ENCODE results near the gene CERS6. TPM values are rescaled to one million over a fixed set of nuclear protein-coding genes. Genes with fewer than 3 reads are reported as not detected.

The CERS6 gene
- total RNA-seq, 1 experiment from 2014 or later: 17.3 TPM

DNA sequence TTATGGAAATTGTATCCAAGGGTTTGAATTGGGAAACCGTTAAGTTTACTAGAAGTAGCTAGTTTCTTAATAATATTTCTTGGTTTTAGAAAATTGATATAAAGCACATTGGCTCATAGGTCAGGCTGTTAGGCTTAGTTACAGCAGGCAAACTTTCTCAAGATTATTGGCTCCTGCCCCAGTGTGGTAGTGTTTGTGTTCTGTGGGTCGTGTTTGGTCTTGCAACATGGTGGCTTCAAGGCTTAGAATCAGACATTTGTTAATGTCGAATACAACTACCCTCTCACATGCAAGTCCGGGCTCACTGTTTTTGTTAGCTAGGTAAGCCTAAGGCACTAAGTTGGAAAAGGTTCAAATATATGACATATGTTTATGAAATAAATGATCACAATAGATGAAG is 19.6 kb downstream of the CERS6 start:
- Mint-ChIP-seq H3K27ac (no peak overlapping the region), H3K27me3 (ENCODE audit: low read depth) (peaks cover 15% of the 10 kb centered on the region), H3K36me3 (no peaks in the 10 kb centered on the region), H3K9me3 (no peaks in the 10 kb centered on the region), H3K4me1 (peaks cover 47% of the 10 kb centered on the region), H3K4me3 (no peak overlapping the region)
- TF ChIP-seq ZNF232 (CRISPR knock-in tag; IDR thresholded peaks at IDR 0.05): no peak
- TF ChIP-seq NR3C1 (CRISPR knock-in tag; conservative IDR thresholded peaks at IDR 0.05; ENCODE audit: low read depth): no peak
- TF ChIP-seq ESRRA (CRISPR knock-in tag; IDR thresholded peaks at IDR 0.05; ENCODE audit: borderline replicate concordance): no peak
- no peak for TF ChIP-seq NR1H2 (CRISPR knock-in tag; IDR thresholded peaks at IDR 0.05)
- TF ChIP-seq ATF1 (CRISPR knock-in tag; IDR thresholded peaks at IDR 0.05): no peak
- no peak for TF ChIP-seq RORB (CRISPR knock-in tag; IDR thresholded peaks at IDR 0.05)
- TF ChIP-seq ZNF317 (CRISPR knock-in tag; IDR thresholded peaks at IDR 0.05; ENCODE audit: borderline replicate concordance, low read depth): no peak
- TF ChIP-seq, protein P1, sequence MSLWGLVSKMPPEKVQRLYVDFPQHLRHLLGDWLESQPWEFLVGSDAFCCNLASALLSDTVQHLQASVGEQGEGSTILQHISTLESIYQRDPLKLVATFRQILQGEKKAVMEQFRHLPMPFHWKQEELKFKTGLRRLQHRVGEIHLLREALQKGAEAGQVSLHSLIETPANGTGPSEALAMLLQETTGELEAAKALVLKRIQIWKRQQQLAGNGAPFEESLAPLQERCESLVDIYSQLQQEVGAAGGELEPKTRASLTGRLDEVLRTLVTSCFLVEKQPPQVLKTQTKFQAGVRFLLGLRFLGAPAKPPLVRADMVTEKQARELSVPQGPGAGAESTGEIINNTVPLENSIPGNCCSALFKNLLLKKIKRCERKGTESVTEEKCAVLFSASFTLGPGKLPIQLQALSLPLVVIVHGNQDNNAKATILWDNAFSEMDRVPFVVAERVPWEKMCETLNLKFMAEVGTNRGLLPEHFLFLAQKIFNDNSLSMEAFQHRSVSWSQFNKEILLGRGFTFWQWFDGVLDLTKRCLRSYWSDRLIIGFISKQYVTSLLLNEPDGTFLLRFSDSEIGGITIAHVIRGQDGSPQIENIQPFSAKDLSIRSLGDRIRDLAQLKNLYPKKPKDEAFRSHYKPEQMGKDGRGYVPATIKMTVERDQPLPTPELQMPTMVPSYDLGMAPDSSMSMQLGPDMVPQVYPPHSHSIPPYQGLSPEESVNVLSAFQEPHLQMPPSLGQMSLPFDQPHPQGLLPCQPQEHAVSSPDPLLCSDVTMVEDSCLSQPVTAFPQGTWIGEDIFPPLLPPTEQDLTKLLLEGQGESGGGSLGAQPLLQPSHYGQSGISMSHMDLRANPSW (CRISPR knock-in tag; conservative IDR thresholded peaks at IDR 0.05; ENCODE audit: low read depth): no peak
- TF ChIP-seq, protein P2, sequence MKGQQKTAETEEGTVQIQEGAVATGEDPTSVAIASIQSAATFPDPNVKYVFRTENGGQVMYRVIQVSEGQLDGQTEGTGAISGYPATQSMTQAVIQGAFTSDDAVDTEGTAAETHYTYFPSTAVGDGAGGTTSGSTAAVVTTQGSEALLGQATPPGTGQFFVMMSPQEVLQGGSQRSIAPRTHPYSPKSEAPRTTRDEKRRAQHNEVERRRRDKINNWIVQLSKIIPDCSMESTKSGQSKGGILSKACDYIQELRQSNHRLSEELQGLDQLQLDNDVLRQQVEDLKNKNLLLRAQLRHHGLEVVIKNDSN (CRISPR knock-in tag; IDR thresholded peaks at IDR 0.05): no peak
- TF ChIP-seq IRF2 (CRISPR knock-in tag; IDR thresholded peaks at IDR 0.05; ENCODE audit: borderline replicate concordance, low read depth): no peak
- no peak for TF ChIP-seq CDX4 (CRISPR knock-in tag; IDR thresholded peaks at IDR 0.05; ENCODE audit: borderline replicate concordance)
- TF ChIP-seq, protein P3, sequence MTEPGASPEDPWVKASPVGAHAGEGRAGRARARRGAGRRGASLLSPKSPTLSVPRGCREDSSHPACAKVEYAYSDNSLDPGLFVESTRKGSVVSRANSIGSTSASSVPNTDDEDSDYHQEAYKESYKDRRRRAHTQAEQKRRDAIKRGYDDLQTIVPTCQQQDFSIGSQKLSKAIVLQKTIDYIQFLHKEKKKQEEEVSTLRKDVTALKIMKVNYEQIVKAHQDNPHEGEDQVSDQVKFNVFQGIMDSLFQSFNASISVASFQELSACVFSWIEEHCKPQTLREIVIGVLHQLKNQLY (CRISPR knock-in tag; IDR thresholded peaks at IDR 0.05): no peak
- no peak for ATAC-seq
- POLR2A ChIA-PET: no interaction called here
- no peak for DNase-seq (ENCODE audit: low spot score)
- CTCF ChIA-PET: no interaction called here

GRCh38 chr2:168478206-168478605 is 22.1 kb downstream of the CERS6 start:
- DNase-seq (ENCODE audit: low spot score) (no peak), ATAC-seq (peak; percentile 71)
- POLR2A ChIA-PET: no interaction called here
- no peak overlapping the region for H3K4me3 Mint-ChIP-seq
- H3K9me3 Mint-ChIP-seq: no peaks in the 10 kb centered on the region
- H3K27ac Mint-ChIP-seq: no peak overlapping the region; the same call in 1 of the 2 replicates
- peaks cover 46% of the 10 kb centered on the region for H3K4me1 Mint-ChIP-seq
- CTCF ChIA-PET: interaction anchor here (1.1 kb wide), 1 partner anchor 16 kb away, joined by 3 read pairs; no protein-coding TSS in a partner anchor
- no peaks in the 10 kb centered on the region for H3K36me3 Mint-ChIP-seq
- H3K27me3 Mint-ChIP-seq (ENCODE audit: low read depth): no peaks in the 10 kb centered on the region
- TF ChIP-seq SOX15 (CRISPR knock-in tag; IDR thresholded peaks at IDR 0.05): no peak
- TF ChIP-seq IRF2 (CRISPR knock-in tag; IDR thresholded peaks at IDR 0.05; ENCODE audit: borderline replicate concordance, low read depth): no peak
- TF ChIP-seq, protein P4, sequence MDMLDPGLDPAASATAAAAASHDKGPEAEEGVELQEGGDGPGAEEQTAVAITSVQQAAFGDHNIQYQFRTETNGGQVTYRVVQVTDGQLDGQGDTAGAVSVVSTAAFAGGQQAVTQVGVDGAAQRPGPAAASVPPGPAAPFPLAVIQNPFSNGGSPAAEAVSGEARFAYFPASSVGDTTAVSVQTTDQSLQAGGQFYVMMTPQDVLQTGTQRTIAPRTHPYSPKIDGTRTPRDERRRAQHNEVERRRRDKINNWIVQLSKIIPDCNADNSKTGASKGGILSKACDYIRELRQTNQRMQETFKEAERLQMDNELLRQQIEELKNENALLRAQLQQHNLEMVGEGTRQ (CRISPR knock-in tag; IDR thresholded peaks at IDR 0.05): no peak
- TF ChIP-seq ZNF219 (CRISPR knock-in tag; IDR thresholded peaks at IDR 0.05; ENCODE audit: borderline replicate concordance): no peak
- TF ChIP-seq, protein P5, sequence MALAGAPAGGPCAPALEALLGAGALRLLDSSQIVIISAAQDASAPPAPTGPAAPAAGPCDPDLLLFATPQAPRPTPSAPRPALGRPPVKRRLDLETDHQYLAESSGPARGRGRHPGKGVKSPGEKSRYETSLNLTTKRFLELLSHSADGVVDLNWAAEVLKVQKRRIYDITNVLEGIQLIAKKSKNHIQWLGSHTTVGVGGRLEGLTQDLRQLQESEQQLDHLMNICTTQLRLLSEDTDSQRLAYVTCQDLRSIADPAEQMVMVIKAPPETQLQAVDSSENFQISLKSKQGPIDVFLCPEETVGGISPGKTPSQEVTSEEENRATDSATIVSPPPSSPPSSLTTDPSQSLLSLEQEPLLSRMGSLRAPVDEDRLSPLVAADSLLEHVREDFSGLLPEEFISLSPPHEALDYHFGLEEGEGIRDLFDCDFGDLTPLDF (CRISPR knock-in tag; IDR thresholded peaks at IDR 0.05): no peak
- TF ChIP-seq E2F5 (CRISPR knock-in tag; IDR thresholded peaks at IDR 0.05): no peak
- TF ChIP-seq, protein P6, sequence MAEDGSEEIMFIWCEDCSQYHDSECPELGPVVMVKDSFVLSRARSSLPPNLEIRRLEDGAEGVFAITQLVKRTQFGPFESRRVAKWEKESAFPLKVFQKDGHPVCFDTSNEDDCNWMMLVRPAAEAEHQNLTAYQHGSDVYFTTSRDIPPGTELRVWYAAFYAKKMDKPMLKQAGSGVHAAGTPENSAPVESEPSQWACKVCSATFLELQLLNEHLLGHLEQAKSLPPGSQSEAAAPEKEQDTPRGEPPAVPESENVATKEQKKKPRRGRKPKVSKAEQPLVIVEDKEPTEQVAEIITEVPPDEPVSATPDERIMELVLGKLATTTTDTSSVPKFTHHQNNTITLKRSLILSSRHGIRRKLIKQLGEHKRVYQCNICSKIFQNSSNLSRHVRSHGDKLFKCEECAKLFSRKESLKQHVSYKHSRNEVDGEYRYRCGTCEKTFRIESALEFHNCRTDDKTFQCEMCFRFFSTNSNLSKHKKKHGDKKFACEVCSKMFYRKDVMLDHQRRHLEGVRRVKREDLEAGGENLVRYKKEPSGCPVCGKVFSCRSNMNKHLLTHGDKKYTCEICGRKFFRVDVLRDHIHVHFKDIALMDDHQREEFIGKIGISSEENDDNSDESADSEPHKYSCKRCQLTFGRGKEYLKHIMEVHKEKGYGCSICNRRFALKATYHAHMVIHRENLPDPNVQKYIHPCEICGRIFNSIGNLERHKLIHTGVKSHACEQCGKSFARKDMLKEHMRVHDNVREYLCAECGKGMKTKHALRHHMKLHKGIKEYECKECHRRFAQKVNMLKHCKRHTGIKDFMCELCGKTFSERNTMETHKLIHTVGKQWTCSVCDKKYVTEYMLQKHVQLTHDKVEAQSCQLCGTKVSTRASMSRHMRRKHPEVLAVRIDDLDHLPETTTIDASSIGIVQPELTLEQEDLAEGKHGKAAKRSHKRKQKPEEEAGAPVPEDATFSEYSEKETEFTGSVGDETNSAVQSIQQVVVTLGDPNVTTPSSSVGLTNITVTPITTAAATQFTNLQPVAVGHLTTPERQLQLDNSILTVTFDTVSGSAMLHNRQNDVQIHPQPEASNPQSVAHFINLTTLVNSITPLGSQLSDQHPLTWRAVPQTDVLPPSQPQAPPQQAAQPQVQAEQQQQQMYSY (CRISPR knock-in tag; IDR thresholded peaks at IDR 0.05): no peak
- TF ChIP-seq, protein P7, sequence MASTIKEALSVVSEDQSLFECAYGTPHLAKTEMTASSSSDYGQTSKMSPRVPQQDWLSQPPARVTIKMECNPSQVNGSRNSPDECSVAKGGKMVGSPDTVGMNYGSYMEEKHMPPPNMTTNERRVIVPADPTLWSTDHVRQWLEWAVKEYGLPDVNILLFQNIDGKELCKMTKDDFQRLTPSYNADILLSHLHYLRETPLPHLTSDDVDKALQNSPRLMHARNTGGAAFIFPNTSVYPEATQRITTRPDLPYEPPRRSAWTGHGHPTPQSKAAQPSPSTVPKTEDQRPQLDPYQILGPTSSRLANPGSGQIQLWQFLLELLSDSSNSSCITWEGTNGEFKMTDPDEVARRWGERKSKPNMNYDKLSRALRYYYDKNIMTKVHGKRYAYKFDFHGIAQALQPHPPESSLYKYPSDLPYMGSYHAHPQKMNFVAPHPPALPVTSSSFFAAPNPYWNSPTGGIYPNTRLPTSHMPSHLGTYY (CRISPR knock-in tag; IDR thresholded peaks at IDR 0.05): no peak

Measured in WTC11 (cell line).